WTC11 (cell line): ENCODE data around the gene FOLR2. TPM values are rescaled to one million over a fixed set of nuclear protein-coding genes. Genes with fewer than 3 reads are reported as not detected.

ENCODE experiments used
- ATAC-seq: fragments of 200-7000 bp; cut with Tn5 transposase; 2 replicates; pipeline ENCODE4 v1.10.0; 2021; ENCODE audit warnings: mild to moderate bottlenecking, moderate library complexity
- CTCF ChIA-PET: fragments of 300-600 bp; sonication (Branson Sonifier 250); formaldehyde crosslinking; loops from one replicate; lab custom pipeline; 2021; ENCODE audit warnings: antibody characterized with exemption; lab: Charles Lee
- POLR2A ChIA-PET: fragments of 350-600 bp; sonication (Branson Sonifier 250); formaldehyde crosslinking; loops from one replicate; lab custom pipeline; 2021; ENCODE audit warnings: antibody characterized with exemption; lab: Charles Lee
- DNase-seq: peaks from one replicate; pipeline ENCODE4 v3.0.0; 2021; ENCODE audit warnings: low spot score
- H3K27ac Mint-ChIP-seq: 2 replicates; pipeline ENCODE4 v1.8.0; 2021; ENCODE audit warnings: mixed read lengths
- H3K27me3 Mint-ChIP-seq: 2 replicates; pipeline ENCODE4 v1.8.0; 2021; ENCODE audit warnings: low read depth, mild to moderate bottlenecking, moderate library complexity, mixed read lengths
- H3K36me3 Mint-ChIP-seq: 2 replicates; pipeline ENCODE4 v1.8.0; 2021; ENCODE audit warnings: mixed read lengths
- H3K4me1 Mint-ChIP-seq: 2 replicates; pipeline ENCODE4 v1.8.0; 2022; ENCODE audit warnings: mixed read lengths
- H3K4me3 Mint-ChIP-seq: 2 replicates; pipeline ENCODE4 v1.8.0; 2021; ENCODE audit warnings: mild to moderate bottlenecking, moderate library complexity, mixed read lengths
- H3K9me3 Mint-ChIP-seq: 2 replicates; pipeline ENCODE4 v1.8.0; 2021; ENCODE audit warnings: mixed read lengths
- ARID4B ChIP-seq: sonication (generic); formaldehyde crosslinking; IDR thresholded peaks from 2 replicates; pipeline ENCODE4 v1.8.0; 2023; ENCODE audit warnings: missing genetic modification reagents, mild to moderate bottlenecking, borderline replicate concordance
- E2F4 ChIP-seq: sonication (generic); formaldehyde crosslinking; IDR thresholded peaks from 2 replicates; pipeline ENCODE4 v1.8.1; 2022; ENCODE audit warnings: low read depth, mild to moderate bottlenecking, moderate library complexity, missing genetic modification reagents, borderline replicate concordance
- E2F5 ChIP-seq: sonication (generic); formaldehyde crosslinking; IDR thresholded peaks from 2 replicates; pipeline ENCODE4 v1.8.1; 2022; ENCODE audit warnings: mild to moderate bottlenecking, moderate library complexity, missing genetic modification reagents
- ELF4 ChIP-seq: sonication (generic); formaldehyde crosslinking; IDR thresholded peaks from 2 replicates; pipeline ENCODE4 v1.8.1; 2022; ENCODE audit warnings: low read depth, mild to moderate bottlenecking, moderate library complexity, missing genetic modification reagents
- ESRRA ChIP-seq: sonication (generic); formaldehyde crosslinking; IDR thresholded peaks from 2 replicates; pipeline ENCODE4 v1.8.1; 2022; ENCODE audit warnings: mild to moderate bottlenecking, missing genetic modification reagents, borderline replicate concordance
- FOXK1 ChIP-seq: sonication (generic); formaldehyde crosslinking; IDR thresholded peaks from 2 replicates; pipeline ENCODE4 v1.8.0; 2022; ENCODE audit warnings: mild to moderate bottlenecking, moderate library complexity, missing genetic modification reagents
- FOXP1 ChIP-seq: sonication (generic); formaldehyde crosslinking; IDR thresholded peaks from 2 replicates; pipeline ENCODE4 v1.8.0; 2022; ENCODE audit warnings: missing genetic modification reagents, mild to moderate bottlenecking, moderate library complexity, borderline replicate concordance
- FOXP4 ChIP-seq: sonication (generic); formaldehyde crosslinking; IDR thresholded peaks from 2 replicates; pipeline ENCODE4 v1.8.0; 2022; ENCODE audit warnings: mild to moderate bottlenecking, missing genetic modification reagents
- JUN ChIP-seq: sonication (generic); formaldehyde crosslinking; IDR thresholded peaks from 2 replicates; pipeline ENCODE4 v1.8.0; 2023; ENCODE audit warnings: mild to moderate bottlenecking, missing genetic modification reagents
- NFE2L1 ChIP-seq: sonication (generic); formaldehyde crosslinking; IDR thresholded peaks from 2 replicates; pipeline ENCODE4 v1.8.1; 2023; ENCODE audit warnings: missing genetic modification reagents
- NR1H2 ChIP-seq: sonication (generic); formaldehyde crosslinking; IDR thresholded peaks from 2 replicates; pipeline ENCODE4 v1.9.0; 2021; ENCODE audit warnings: mild to moderate bottlenecking, moderate library complexity, missing genetic modification reagents
- NR3C1 ChIP-seq: sonication (generic); formaldehyde crosslinking; conservative IDR thresholded peaks from 2 replicates; pipeline ENCODE4 v1.8.1; 2023; ENCODE audit warnings: low read depth, mild to moderate bottlenecking, missing genetic modification reagents
- PREB ChIP-seq: sonication (generic); formaldehyde crosslinking; IDR thresholded peaks from 2 replicates; pipeline ENCODE4 v1.8.1; 2022; ENCODE audit warnings: mild to moderate bottlenecking, missing genetic modification reagents, moderate library complexity, borderline replicate concordance
- SMAD3 ChIP-seq: sonication (generic); formaldehyde crosslinking; IDR thresholded peaks from 2 replicates; pipeline ENCODE4 v1.8.0; 2022; ENCODE audit warnings: missing genetic modification reagents, mild to moderate bottlenecking, borderline replicate concordance
- ZBTB43 ChIP-seq: sonication (generic); formaldehyde crosslinking; IDR thresholded peaks from 2 replicates; pipeline ENCODE4 v1.8.1; 2023; ENCODE audit warnings: mild to moderate bottlenecking, missing genetic modification reagents
- ZNF232 ChIP-seq: sonication (generic); formaldehyde crosslinking; IDR thresholded peaks from 2 replicates; pipeline ENCODE4 v1.8.0; 2022; ENCODE audit warnings: mild to moderate bottlenecking, missing genetic modification reagents
- ZNF263 ChIP-seq: sonication (generic); formaldehyde crosslinking; IDR thresholded peaks from 2 replicates; pipeline ENCODE4 v1.8.1; 2022; ENCODE audit warnings: low read depth, mild to moderate bottlenecking, moderate library complexity, missing genetic modification reagents
- ZNF423 ChIP-seq: fragments of 250-450 bp; sonication (Bioruptor Pico); IDR thresholded peaks from 2 replicates; pipeline ENCODE4 v2.1.2; 2022; ENCODE audit warnings: mild to moderate bottlenecking, moderate library complexity
- total RNA-seq: library from RNA; stranded (reverse); gene quantifications from 3 replicates; pipeline ENCODE4 v1.2.3, GENCODE V29; 2021

The FOLR2 gene
- total RNA-seq, 1 experiment from 2014 or later = not detected

GRCh38 chr11:72220696-72221363, 4.2 kb downstream of the FOLR2 start:
- Mint-ChIP-seq H3K4me1 (peaks cover 24% of the 10 kb centered on the region), H3K27me3 (peaks cover 23% of the 10 kb centered on the region; the same call in 1 of the 2 replicates), H3K36me3 (no peaks in the 10 kb centered on the region)
- POLR2A ChIA-PET = no interaction called here
- TF ChIP-seq ZNF423 (CRISPR knock-in tag) = no peak
- TF ChIP-seq ESRRA (CRISPR knock-in tag) = no peak
- TF ChIP-seq NR1H2 (CRISPR knock-in tag) = no peak
- TF ChIP-seq ZBTB43 (CRISPR knock-in tag) = no peak
- TF ChIP-seq SMAD3 (CRISPR knock-in tag) = no peak
- TF ChIP-seq E2F4 = no peak
- TF ChIP-seq FOXP4 (CRISPR knock-in tag) = no peak
- no peak for TF ChIP-seq ELF4 (CRISPR knock-in tag)
- no peak for TF ChIP-seq PREB
- TF ChIP-seq JUN (CRISPR knock-in tag) = no peak
- TF ChIP-seq ZNF232 (CRISPR knock-in tag) = no peak
- TF ChIP-seq, all 79 proteins: peak for 0
- H3K9me3 Mint-ChIP-seq = no peaks in the 10 kb centered on the region
- CTCF ChIA-PET = interaction anchor here (1.0 to 8.6 kb wide), 2 partner anchors 17 to 420 kb away, joined by 3 to 123 read pairs; no protein-coding TSS in a partner anchor
- ATAC-seq (no peak), DNase-seq (no peak)
- no peak overlapping the region for H3K27ac Mint-ChIP-seq
- H3K4me3 Mint-ChIP-seq = no peak overlapping the region

- DNase-seq (no peak), ATAC-seq (no peak)
- Mint-ChIP-seq H3K4me3 (no peak overlapping the region), H3K9me3 (no peaks in the 10 kb centered on the region), H3K27ac (no peak overlapping the region), H3K36me3 (no peaks in the 10 kb centered on the region), H3K4me1 (peaks cover 31% of the 10 kb centered on the region), H3K27me3 (peaks cover 16% of the 10 kb centered on the region; the same call in 1 of the 2 replicates)
- POLR2A ChIA-PET = no interaction called here
- CTCF ChIA-PET = interaction anchor here (0.9 to 8.6 kb wide), 5 partner anchors 14 to 421 kb away, joined by 3 to 123 read pairs (median 4); no protein-coding TSS in a partner anchor
- no peak for TF ChIP-seq NFE2L1 (CRISPR knock-in tag)
- TF ChIP-seq NR3C1 = no peak
- TF ChIP-seq ARID4B (CRISPR knock-in tag) = no peak
- TF ChIP-seq FOXP1 = no peak
- no peak for TF ChIP-seq FOXK1 (CRISPR knock-in tag)
- no peak for TF ChIP-seq E2F5 (CRISPR knock-in tag)
- no peak for TF ChIP-seq ZNF263 (CRISPR knock-in tag)
These were observed 4.9 kb downstream of the FOLR2 start for GRCh38 chr11:72221386-72222075.
